GM19438 (cell line): ENCODE data around the gene PCDHGB7.
A peak's percentile ranks its signal among the peaks of the same experiment; 100 is the strongest.
"Not testable (repeated sequence)": the region's sequence is repeated elsewhere in the genome, so short reads cannot be mapped to it uniquely, and the experiment has no call there.

Experiments
- ATAC-seq: cut with Tn5 transposase; IDR thresholded peaks from one replicate; pipeline ENCODE4 v1.9.1; 2021; ENCODE audit warnings: low read depth; ENCODE audit not compliant: unreplicated experiment

Gene PCDHGB7

GRCh38 chr5:141394401-141395187 lies 22.9 kb upstream of the PCDHGB7 start:
- not testable (repeated sequence) for ATAC-seq

DNA sequence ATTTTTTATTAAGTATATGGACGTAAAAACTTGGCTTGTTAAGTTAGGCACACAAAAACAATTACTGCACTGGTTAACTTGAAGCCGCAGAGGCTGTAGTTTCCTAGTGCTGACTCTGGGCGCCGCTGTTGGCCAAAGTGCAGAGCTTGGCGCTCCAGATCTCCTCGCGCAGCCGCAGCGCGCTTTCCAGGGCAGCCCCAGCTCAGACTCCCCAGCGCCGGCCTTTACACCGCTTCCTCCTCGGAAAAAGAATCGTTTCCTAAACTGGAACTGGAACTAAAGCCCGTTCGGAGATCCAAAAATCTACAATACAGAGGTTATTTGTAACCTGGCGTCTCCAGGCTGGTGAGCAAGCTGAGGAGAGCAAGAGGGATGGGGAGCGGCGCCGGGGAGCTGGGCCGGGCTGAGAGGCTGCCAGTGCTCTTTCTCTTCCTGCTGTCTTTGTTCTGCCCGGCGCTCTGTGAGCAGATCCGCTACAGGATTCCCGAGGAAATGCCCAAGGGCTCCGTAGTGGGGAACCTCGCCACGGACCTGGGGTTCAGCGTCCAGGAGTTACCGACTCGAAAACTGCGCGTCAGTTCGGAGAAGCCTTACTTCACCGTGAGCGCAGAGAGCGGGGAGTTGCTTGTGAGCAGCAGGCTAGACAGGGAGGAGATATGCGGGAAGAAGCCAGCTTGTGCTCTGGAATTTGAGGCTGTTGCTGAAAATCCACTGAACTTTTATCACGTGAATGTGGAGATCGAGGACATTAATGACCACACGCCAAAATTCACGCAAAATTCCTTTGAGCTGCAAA lies 19.5 kb upstream of the PCDHGB7 start, which contains the start of gene PCDHGB5:
TSS of gene PCDHGB5 (plus strand) at position 192 of the 796 bp plus-strand sequence. CDS start at position 373, 181 bp downstream.
- ATAC-seq, result peak; percentile 97

DNA sequence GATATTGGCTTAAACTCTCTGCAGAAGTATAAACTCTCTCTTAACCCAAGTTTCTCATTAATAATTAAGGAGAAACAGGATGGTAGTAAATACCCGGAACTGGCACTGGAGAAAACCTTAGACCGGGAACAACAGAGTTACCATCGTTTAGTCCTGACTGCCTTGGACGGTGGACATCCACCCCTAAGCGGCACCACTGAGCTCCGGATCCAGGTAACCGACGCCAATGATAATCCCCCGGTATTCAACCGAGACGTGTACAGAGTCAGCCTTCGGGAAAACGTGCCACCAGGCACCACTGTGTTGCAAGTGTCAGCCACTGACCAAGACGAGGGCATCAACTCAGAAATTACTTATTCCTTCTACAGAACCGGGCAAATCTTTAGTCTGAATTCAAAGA lies 18.9 kb upstream of the PCDHGB7 start:
- no peak for ATAC-seq

DNA sequence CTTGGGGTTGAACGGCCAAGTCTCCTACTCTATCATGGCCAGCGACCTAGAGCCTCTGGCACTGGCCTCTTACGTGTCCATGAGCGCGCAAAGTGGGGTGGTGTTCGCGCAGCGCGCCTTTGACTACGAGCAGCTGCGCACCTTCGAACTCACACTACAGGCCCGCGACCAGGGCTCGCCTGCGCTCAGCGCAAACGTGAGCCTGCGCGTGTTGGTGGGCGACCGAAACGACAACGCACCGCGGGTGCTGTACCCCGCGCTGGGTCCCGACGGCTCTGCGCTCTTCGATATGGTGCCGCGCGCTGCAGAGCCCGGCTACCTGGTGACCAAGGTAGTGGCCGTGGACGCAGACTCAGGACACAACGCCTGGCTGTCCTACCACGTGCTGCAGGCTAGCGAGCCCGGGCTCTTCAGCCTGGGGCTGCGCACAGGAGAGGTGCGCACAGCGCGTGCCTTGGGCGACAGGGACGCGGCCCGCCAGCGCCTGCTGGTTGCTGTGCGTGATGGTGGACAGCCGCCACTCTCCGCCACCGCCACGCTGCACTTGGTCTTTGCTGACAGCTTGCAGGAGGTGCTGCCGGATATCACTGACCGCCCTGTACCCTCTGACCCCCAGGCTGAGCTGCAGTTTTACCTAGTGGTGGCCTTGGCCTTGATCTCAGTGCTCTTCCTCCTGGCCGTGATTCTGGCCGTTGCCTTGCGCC lies 17.8 kb upstream of the PCDHGB7 start:
- ATAC-seq, result no peak

GRCh38 chr5:141402553-141403243 lies 14.8 kb upstream of the PCDHGB7 start, which contains the start of gene PCDHGA9:
Gene PCDHGA9, plus strand, starts transcription at chr5:141402778. Its CDS starts 175 bp downstream, at chr5:141402953.
- no peak for ATAC-seq

- no peak for ATAC-seq
Measured at GRCh38 chr5:141403387-141403786, 14.1 kb upstream of the PCDHGB7 start.

DNA sequence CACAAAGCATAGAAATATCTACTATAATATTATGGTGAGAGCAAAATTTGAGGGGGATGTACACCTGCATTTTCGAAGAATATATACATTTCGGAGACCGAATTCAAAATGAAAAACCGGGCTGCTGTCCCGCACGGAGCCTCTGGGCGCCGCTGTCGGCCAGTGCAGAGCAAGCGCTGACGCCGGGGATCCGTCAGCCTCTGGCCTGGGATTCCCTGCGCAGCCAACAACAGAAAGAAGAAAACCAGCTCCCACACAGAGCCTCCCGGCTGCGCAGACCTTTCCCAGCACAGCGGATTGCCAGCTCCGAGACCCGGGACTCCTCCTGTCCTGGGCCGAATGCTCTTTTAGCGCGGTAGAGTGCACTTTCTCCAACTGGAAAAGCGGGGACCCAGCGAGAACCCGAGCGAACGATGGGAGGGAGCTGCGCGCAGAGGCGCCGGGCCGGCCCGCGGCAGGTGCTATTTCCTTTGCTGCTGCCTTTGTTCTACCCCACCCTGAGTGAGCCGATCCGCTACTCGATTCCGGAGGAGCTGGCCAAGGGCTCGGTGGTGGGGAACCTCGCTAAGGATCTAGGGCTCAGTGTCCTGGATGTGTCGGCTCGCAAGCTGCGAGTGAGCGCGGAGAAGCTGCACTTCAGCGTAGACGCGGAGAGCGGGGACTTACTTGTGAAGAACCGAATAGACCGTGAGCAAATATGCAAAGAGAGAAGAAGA lies 9.5 kb upstream of the PCDHGB7 start, which contains the start of gene PCDHGB6:
TSS of gene PCDHGB6 (plus strand) at position 232 of the 716 bp plus-strand sequence. CDS start at position 414, 182 bp downstream.
- ATAC-seq, result peak; percentile 76

DNA sequence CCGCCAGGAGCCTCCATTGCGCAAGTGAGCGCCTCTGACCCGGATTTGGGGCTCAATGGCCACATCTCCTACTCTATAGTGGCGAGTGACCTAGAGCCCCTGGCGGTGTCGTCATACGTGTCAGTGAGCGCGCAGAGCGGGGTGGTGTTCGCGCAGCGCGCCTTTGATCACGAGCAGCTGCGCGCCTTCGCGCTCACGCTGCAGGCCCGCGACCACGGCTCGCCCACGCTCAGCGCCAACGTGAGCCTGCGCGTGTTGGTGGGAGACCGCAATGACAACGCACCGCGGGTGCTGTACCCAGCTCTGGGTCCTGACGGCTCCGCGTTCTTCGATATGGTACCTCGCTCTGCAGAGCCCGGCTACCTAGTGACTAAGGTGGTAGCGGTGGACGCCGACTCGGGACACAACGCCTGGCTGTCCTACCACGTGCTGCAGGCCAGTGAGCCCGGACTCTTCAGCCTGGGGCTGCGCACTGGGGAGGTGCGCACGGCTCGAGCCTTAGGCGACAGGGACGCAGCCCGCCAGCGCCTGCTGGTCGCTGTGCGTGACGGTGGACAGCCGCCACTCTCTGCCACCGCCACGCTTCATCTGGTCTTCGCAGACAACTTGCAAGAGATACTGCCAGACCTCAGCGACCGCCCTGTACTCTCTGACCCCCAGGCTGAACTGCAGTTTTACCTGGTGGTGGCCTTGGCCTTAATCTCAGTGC lies 7.7 kb upstream of the PCDHGB7 start:
- no peak for ATAC-seq

- no peak for ATAC-seq
Measured at GRCh38 chr5:141411575-141411974, 5.9 kb upstream of the PCDHGB7 start.

- ATAC-seq, result peak; percentile 76
Measured at GRCh38 chr5:141412854-141413539, 4.5 kb upstream of the PCDHGB7 start, which contains the start of gene PCDHGA10. Gene PCDHGA10, plus strand, starts transcription at chr5:141412987. Its CDS starts 189 bp downstream, at chr5:141413176.

GRCh38 chr5:141413540-141414069 lies 3.9 kb upstream of the PCDHGB7 start:
- peak; percentile 39 for ATAC-seq

- ATAC-seq, result not testable (repeated sequence)
Measured at GRCh38 chr5:141414548-141415274, 2.8 kb upstream of the PCDHGB7 start.

- ATAC-seq, result not testable (repeated sequence)
Measured at GRCh38 chr5:141415275-141415618, 2.2 kb upstream of the PCDHGB7 start.

DNA sequence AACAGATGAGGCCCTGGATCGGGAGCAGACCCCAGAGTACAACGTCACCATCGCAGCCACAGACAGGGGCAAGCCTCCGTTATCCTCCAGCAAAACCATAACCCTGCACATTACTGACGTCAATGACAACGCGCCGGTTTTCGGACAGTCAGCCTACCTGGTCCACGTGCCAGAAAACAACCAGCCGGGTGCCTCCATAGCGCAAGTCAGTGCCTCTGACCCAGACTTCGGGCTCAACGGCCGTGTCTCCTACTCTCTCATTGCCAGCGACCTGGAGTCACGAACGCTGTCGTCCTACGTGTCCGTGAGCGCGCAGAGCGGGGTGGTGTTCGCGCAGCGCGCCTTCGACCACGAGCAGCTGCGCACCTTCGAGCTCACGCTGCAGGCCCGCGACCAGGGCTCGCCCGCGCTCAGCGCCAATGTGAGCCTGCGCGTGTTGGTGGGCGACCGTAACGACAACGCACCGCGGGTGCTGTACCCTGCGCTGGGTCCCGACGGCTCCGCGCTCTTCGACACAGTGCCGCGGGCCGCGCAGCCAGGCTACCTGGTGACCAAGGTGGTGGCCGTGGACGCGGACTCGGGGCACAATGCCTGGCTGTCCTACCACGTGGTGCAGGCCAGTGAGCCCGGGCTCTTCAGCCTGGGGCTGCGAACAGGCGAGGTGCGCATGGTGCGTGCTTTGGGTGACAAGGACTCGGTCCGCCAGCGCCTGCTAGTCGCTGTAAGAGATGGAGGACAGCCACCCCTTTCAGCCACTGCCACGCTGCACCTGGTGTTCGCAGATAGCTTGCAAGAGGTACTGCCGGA lies 1.8 kb downstream of the PCDHGB7 start:
- no peak for ATAC-seq

- ATAC-seq, result no peak
Measured at GRCh38 chr5:141420855-141421488, 3.5 kb downstream of the PCDHGB7 start, which contains the start of gene PCDHGA11. Gene PCDHGA11, plus strand, starts transcription at chr5:141421051. Its CDS starts 177 bp downstream, at chr5:141421228.

- ATAC-seq, result no peak
Measured at GRCh38 chr5:141421489-141421855, 4.0 kb downstream of the PCDHGB7 start.
